ENCODE results near the gene ADGRV1.

ADGRV1 gene, protein sequence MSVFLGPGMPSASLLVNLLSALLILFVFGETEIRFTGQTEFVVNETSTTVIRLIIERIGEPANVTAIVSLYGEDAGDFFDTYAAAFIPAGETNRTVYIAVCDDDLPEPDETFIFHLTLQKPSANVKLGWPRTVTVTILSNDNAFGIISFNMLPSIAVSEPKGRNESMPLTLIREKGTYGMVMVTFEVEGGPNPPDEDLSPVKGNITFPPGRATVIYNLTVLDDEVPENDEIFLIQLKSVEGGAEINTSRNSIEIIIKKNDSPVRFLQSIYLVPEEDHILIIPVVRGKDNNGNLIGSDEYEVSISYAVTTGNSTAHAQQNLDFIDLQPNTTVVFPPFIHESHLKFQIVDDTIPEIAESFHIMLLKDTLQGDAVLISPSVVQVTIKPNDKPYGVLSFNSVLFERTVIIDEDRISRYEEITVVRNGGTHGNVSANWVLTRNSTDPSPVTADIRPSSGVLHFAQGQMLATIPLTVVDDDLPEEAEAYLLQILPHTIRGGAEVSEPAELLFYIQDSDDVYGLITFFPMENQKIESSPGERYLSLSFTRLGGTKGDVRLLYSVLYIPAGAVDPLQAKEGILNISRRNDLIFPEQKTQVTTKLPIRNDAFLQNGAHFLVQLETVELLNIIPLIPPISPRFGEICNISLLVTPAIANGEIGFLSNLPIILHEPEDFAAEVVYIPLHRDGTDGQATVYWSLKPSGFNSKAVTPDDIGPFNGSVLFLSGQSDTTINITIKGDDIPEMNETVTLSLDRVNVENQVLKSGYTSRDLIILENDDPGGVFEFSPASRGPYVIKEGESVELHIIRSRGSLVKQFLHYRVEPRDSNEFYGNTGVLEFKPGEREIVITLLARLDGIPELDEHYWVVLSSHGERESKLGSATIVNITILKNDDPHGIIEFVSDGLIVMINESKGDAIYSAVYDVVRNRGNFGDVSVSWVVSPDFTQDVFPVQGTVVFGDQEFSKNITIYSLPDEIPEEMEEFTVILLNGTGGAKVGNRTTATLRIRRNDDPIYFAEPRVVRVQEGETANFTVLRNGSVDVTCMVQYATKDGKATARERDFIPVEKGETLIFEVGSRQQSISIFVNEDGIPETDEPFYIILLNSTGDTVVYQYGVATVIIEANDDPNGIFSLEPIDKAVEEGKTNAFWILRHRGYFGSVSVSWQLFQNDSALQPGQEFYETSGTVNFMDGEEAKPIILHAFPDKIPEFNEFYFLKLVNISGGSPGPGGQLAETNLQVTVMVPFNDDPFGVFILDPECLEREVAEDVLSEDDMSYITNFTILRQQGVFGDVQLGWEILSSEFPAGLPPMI (N-terminal part only)

DNA sequence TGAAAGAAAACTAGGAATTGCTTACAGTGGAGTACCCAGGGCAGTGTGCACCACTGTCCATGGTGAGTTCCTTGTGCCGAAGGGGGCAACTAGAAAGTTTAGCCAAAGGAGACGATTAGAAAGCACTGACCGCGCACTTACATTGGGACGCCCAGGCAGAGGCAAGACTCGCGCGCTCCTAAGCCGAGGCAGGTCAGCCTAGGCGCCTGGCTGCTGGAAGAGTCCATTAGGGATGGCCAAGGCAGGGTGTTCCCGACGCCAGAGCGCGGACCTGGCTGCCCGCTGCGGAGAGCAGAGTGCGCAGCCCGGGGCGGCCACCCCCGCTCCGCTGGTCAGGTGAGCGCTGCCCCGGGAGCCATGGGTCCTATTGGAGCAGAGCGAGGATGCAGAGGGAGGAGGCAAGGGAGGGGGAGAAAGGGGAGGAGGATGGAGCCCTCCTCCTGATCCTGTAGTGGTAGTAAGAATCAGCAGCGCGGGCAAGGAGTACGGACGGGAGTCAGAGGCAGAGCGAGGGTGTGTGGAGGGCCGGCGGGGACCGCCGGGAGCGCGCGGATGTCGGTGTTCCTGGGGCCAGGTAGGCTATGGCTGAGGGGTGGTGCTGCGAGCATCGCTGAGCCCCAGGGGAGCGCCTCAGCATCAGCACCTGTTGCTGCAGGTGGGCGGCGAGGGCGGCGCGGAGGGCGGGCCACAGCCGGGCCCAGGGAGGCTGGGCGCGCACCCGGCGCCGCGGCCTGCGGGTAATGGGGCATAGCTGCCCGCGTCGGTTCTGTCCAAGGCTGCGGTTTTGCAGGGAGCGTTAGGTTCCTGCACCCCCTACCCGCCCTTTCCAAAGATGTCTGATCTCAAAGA is at the start of gene ADGRV1:
ADGRV1 (plus strand) TSS at position 454 of the 849 bp plus-strand sequence; CDS start at position 553, 99 bp downstream.
- no peak for DNase-seq (ENCODE audit: low read depth in 2 of 2)

DNA sequence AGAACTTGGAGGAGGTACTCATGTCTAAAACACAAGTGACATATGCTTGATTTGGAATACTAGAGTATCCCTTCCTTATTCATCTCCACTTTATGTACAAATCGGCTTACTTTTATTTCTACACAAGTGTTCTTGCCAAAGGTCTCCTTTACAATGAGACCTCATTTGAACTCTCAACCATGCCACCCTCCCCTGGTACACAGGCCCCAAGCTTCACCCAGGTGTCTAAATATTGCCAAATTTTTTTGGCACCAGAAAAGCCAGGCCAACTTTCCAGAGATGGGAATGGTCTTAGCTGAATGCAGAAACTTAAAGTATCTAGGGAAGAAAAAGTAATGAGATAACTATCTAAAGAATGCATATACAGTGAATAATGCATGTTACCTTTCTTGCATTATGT is 48.2 kb upstream of the ADGRV1 start:
- DNase-seq (ENCODE audit: low read depth in 2 of 2), result no peak

- DNase-seq (ENCODE audit: low read depth in 2 of 2), result no peak
Observed at GRCh38 chr5:90514520-90514919, 44.1 kb upstream of the ADGRV1 start.

DNA sequence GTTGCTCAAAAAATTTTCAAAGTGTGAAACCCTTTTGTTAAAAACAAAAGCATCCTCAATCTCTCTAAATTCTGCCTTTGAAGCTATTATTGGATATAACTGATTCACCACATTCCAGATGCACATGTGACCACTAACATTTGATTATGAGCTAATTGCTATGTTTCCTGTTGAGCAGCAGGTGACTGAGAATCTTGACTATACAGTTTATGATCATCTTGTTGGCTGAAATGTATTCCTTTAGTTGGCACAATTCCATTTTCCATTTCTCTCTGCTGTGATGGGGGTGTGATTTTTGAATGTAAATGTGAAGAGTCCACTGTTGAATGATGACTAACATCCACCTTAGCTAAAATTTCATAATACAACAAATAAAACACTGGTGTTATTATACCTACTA is 39.9 kb upstream of the ADGRV1 start:
- no peak for DNase-seq (ENCODE audit: low read depth in 2 of 2)

DNA sequence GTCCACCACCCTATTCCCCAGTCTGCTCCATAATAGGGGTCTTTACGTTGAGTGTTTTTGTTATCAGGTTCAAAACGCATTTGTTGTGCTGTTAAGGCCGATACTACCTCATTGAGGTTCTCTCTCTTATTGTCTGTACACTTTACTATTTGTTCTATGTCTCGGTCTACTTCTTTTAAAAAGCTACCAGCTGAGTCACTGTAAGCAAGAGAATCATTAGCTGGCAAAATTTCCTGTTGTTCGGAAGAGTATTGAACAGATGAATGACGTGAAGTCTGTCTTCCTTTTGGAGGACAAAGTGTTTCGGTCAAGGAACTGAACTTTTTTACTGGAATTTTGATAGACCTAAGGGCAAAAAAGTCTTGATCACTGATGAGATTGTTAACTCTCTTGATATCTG is 39.5 kb upstream of the ADGRV1 start:
- no peak for DNase-seq (ENCODE audit: low read depth in 2 of 2)

DNA sequence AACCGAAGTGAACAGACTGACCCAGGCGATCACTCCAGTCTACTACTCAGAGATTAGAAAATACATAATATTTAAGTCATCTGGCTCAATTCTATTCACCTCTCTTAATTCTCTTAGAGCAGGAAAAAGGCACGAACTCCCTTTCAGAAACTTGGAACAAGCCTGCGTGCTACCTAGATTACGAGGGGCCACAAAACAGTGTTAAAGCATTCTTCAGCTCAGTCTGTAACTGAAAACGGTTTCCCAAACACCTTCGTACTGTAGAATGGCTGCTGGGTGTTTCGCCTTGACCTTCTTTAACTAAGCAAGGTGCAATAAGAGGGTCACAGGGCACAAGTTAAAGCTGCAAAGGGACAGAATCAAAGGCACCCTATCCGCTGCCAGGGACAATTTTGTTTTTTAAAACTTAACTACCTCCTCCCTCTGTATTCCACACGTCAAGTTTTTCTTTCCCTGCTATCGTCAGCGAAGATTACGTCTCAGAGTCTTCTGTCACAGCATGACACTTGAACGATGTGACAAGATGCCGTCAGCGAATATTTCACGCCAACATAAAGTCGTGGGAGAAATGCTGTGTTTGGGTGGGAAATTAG is 29.9 kb upstream of the ADGRV1 start:
- DNase-seq (ENCODE audit: low read depth in 2 of 2), result peak in 1 of 2 donors; percentile 0

DNA sequence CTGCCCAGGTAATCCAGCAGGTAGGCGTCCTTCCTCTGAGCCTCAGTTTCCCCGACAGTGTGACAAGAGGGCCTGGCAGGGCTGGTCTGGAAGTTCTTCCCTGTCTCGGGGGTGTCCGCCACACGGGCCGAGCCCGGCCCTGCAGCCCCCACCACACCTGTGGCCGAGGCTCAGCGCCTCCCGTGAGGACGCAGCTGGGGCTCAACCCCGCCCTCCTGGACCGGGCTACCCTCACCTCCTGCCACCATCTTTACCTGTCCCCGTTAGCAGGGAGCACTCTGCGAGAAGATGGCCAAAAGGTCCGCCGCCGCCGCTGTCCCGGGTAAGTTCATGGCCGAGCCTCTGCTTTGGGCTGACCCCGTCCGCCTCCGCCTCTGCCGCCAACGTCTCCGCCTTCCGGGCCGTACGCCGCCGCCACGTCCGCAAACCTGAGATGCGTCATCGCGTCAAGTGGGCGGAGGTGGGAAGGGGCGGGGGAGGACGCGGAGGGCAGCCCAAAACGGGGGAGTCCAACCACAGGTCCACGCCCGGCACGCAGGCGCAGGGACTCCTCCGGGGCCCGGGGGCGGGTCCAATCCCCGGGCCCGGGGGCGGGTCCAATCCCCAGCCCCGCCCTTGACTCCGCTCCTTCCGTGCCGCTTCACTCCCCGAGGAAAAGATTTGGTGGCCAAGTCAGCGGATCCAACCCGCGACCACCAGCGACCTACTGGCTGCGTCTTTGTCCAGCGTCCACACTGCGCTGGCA is 29.2 kb upstream of the ADGRV1 start, which contains the start of gene LYSMD3:
LYSMD3 (minus strand) TSS at position 391 of the 745 bp plus-strand sequence. CDS start 4,295 bp downstream, outside the sequence.
- peak; percentile 94 to 95 for DNase-seq (ENCODE audit: low read depth in 2 of 2)

DNA sequence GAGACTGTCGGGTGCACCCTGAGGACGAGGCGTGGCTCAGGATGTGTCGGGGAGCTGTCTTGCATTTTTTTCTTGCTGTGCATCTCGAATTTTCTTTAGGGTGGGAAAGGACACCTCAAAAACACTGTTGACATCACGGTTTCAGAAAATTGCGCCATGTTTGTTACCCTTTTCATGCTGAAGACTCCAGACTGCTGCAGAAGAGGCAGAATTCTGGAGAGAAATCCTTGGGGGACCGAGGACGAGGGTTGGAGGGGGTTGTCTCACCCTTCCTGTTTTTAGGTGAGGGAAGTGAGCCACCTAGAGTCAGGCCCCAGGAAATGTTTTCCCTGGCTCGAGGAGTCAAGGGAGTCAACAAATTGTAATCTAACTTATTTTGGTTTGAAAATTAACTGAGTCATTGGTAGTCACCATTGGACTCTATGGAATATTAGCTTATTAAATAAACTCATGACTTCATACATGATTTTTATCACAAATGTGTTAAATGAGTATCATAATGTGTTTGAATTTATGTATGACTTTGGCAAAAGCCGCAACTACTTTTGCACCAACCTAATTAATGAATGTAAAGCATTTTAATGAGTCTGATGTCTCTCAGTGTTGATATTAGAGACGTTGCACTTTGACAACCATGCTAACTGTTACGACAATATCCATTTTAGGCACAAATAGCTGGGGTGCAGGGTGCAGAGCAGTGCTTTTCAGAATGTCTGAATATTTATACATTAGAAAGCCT is 28.5 kb upstream of the ADGRV1 start:
- DNase-seq (ENCODE audit: low read depth in 2 of 2), result peak in 1 of 2 donors; percentile 40

DNA sequence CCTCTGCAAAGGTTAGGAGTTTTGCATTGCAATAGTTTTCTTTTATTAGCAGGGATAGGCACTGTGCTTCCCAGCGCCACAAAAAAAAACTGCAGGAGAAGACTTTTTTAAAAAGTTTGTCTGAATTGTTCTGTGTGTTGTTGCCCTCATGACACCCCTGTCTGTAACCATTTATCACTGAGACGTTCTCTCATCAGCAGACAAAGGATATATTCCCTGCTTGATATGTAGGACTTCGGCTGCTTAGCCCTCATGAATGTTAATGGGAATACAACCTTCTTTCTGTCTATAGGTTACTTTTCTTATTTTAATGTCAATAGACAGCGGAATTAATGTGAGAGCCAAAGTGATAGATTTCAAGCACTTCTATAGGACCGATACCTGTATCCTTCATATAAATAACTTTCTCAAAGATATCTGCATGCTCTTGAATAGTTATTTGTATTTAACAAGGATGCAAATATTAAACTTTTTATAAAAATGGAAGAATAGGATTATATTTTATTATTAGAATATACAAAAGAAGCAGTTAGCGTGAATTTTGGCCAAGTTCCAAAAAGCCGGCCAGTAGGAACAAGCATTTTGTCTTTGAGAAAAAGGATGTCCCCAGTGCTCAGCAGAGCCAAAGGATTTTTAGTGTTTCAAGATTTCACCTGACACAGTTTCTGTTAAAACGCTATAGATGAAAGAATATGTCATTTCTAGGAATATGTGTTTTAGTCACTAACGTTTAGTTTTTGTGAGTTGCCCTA is 27.7 kb upstream of the ADGRV1 start:
- DNase-seq (ENCODE audit: low read depth in 2 of 2), result no peak

- DNase-seq (ENCODE audit: low read depth in 2 of 2), result no peak
Observed at GRCh38 chr5:90533794-90534193, 24.8 kb upstream of the ADGRV1 start.

DNA sequence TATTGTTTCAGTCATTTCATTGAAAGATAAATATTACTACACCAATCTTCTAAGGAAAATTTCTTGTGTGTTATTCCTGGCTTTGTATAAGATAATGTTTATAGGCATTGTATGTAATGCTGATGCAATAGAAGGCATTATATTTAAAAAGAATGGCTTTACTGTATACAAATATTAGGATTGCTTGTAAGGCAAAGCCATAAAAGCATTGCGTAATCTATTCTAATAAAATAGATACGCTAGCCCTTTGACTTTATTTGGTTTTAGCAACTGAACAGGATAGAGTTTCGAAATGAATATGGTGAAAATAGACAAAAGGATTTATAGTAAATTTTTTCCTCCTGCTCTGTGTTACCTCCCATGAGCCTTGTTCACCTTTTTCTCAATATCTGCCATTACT is 23.7 kb upstream of the ADGRV1 start:
- DNase-seq (ENCODE audit: low read depth in 2 of 2), result no peak

GRCh38 chr5:90542827-90543519 is 15.6 kb upstream of the ADGRV1 start:
- DNase-seq (ENCODE audit: low read depth in 2 of 2), result no peak

DNA sequence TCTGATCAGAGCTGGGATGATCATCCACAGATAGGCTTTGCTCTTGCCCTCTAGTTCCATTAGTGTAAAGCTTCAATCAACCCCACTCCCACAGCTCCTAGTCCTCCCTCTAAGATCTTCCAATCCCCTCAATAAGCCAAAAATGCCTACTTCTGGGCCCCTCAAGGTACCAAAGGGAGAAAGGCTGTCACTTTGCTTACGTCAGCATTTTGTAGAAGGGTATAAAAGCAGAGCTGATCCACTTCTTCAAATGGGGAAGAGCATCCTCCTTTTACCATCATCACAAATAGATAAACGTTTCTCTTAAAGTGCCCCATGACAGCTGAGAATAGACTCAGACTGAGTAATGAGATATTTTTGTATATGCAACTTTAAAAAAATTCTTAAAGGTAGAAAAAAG is 13.1 kb upstream of the ADGRV1 start:
- no peak for DNase-seq (ENCODE audit: low read depth in 2 of 2)

GRCh38 chr5:90546216-90546837 is 12.3 kb upstream of the ADGRV1 start:
- DNase-seq (ENCODE audit: low read depth in 2 of 2), result no peak

DNA sequence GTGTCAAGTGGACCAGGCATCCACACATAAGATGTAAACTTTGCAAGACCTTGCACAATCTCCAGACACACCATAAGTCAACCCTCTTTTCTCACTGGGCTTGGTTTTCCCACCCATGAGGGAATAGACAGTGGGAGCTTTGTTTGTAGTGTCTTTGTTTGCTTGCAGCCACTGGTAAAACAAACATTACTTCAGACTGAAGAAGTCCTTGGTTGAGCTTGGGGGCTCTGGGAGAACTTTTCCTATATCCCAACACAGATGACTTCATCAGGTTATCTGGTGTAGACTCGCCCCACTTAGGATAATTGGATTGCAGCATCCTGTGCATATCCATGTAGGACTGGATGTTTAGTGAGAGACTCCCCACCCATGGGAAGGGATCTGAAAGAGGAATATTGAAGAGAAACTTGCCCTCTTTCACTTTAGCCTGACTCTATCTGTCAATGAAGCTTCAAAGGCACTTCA is 11.5 kb upstream of the ADGRV1 start:
- no peak for DNase-seq (ENCODE audit: low read depth in 2 of 2)

DNA sequence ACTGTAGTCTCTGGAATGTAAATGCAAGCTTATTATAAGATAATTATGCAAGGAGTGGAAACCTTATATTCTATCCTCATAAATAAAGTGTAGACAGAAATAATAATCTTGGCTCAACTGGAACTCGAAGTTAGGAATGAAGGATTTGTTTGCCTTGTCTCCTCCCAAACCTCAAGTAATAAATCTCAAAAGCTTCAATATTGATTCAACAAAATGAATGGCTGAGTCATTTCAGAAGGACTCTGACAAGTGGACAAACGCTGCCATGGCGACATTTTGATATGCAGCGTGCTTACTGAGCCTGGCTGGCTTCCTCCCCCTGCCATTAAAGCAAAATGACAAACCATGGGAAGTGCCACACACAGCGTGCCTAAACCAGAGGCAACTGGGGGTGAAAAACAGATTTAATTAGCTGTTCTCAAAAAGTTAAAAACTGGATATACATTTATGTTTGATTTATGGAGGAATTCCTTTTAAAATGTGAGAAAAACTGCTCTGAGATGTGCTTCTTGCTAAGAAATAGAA is 10.5 kb upstream of the ADGRV1 start:
- no peak for DNase-seq (ENCODE audit: low read depth in 2 of 2)

- no peak for DNase-seq (ENCODE audit: low read depth in 2 of 2)
Observed at GRCh38 chr5:90549223-90549622, 9.4 kb upstream of the ADGRV1 start.
